Trophoblast cell (in vitro differentiated cells and primary cell): ENCODE results near the gene SIGLEC15.
"Not testable (repeated sequence)": the region's sequence is repeated elsewhere in the genome, so short reads cannot be mapped to it uniquely, and the experiment has no call there.

Experiments
- DNase-seq, 2 donors: peaks; one replicate each; pipeline ENCODE4 v3.0.0-alpha.2; 2016
- H2AFZ ChIP-seq: 2 replicates; pipeline ENCODE4 v1.6.1; 2013; ENCODE audit warnings: low read length, moderate library complexity, mild to moderate bottlenecking; ENCODE audit not compliant: insufficient read depth, poor library complexity
- H2AK5ac ChIP-seq: 2 replicates; pipeline ENCODE4 v1.6.1; 2013; ENCODE audit warnings: mild to moderate bottlenecking, low read length
- H2BK120ac ChIP-seq: 2 replicates; pipeline ENCODE4 v1.6.1; 2013; ENCODE audit warnings: low read length, mild to moderate bottlenecking, moderate library complexity; ENCODE audit not compliant: insufficient read depth, poor library complexity
- H2BK12ac ChIP-seq: 2 replicates; pipeline ENCODE4 v1.6.1; 2013; ENCODE audit warnings: mild to moderate bottlenecking, low read length, moderate library complexity
- H2BK5ac ChIP-seq: 2 replicates; pipeline ENCODE4 v1.6.1; 2013; ENCODE audit warnings: low read length, low read depth, moderate library complexity, mild to moderate bottlenecking; ENCODE audit not compliant: poor library complexity
- H3K14ac ChIP-seq: 2 replicates; pipeline ENCODE4 v1.6.1; 2013; ENCODE audit warnings: mild to moderate bottlenecking, low read length
- H3K18ac ChIP-seq: 2 replicates; pipeline ENCODE4 v1.6.1; 2013; ENCODE audit warnings: mild to moderate bottlenecking, low read length
- H3K23ac ChIP-seq: 2 replicates; pipeline ENCODE4 v1.6.1; 2013; ENCODE audit warnings: low read length
- H3K27ac ChIP-seq: 2 replicates; pipeline ENCODE4 v1.5.1; 2013; ENCODE audit warnings: low read depth, mild to moderate bottlenecking, inconsistent platforms, low read length, moderate library complexity
- H3K27me3 ChIP-seq: 2 replicates; pipeline ENCODE4 v1.6.1; 2013; ENCODE audit warnings: inconsistent platforms, mild to moderate bottlenecking, low read length, moderate library complexity; ENCODE audit not compliant: insufficient read depth
- H3K36me3 ChIP-seq, 2 experiments: 1 replicate in 1 of 2; 2 replicates in 1 of 2; pipeline ENCODE4 v1.6.1; 2013; ENCODE audit warnings: low read length in 2 of 2, mild to moderate bottlenecking in 2 of 2, moderate library complexity in 1 of 2; ENCODE audit not compliant: insufficient read depth in 2 of 2, control insufficient read depth in 1 of 2
- H3K4ac ChIP-seq: 2 replicates; pipeline ENCODE4 v1.6.1; 2013; ENCODE audit warnings: low read depth, mild to moderate bottlenecking, low read length, moderate library complexity
- H3K4me1 ChIP-seq, 2 experiments: 1 replicate in 1 of 2; 2 replicates in 1 of 2; pipeline ENCODE4 v1.6.1; 2013; ENCODE audit warnings: low read length in 2 of 2, mild to moderate bottlenecking in 2 of 2, moderate library complexity in 1 of 2; ENCODE audit not compliant: insufficient read depth in 2 of 2, control insufficient read depth in 1 of 2
- H3K4me2 ChIP-seq: 2 replicates; pipeline ENCODE4 v1.6.1; 2013; ENCODE audit warnings: inconsistent platforms, mild to moderate bottlenecking, low read length, moderate library complexity
- H3K4me3 ChIP-seq: 2 replicates; pipeline ENCODE4 v1.5.1; 2013; ENCODE audit warnings: mild to moderate bottlenecking, low read depth, low read length, inconsistent platforms
- H3K79me1 ChIP-seq: one replicate; pipeline ENCODE4 v1.6.1; 2013; ENCODE audit warnings: low read length
- H3K79me2 ChIP-seq: 2 replicates; pipeline ENCODE4 v1.6.1; 2013; ENCODE audit warnings: low read length, mild to moderate bottlenecking; ENCODE audit not compliant: control insufficient read depth, insufficient read depth, poor library complexity
- H3K9ac ChIP-seq: 2 replicates; pipeline ENCODE4 v1.6.1; 2013; ENCODE audit warnings: mild to moderate bottlenecking, low read length
- H3K9me3 ChIP-seq: 2 replicates; pipeline ENCODE4 v1.6.1; 2013; ENCODE audit warnings: low read depth, mild to moderate bottlenecking, control low read depth, inconsistent platforms, low read length; ENCODE audit not compliant: insufficient read depth
- H4K12ac ChIP-seq: 2 replicates; pipeline ENCODE4 v1.6.1; 2013; ENCODE audit warnings: low read depth, mild to moderate bottlenecking, low read length, moderate library complexity
- H4K8ac ChIP-seq: 2 replicates; pipeline ENCODE4 v1.6.1; 2013; ENCODE audit warnings: low read depth, mild to moderate bottlenecking, low read length, moderate library complexity
- H4K91ac ChIP-seq: one replicate; pipeline ENCODE4 v1.6.1; 2013; ENCODE audit warnings: low read depth, mild to moderate bottlenecking, low read length, moderate library complexity
- WGBS: extraction: QIAGEN DNeasy Blood & Tissue Kit; methylation state at CpG from one replicate; pipeline ENCODE4 v1.1.7; 2013; ENCODE audit warnings: missing lambda C conversion rate; ENCODE audit not compliant: insufficient read length, insufficient coverage; ENCODE audit errors: extremely low coverage; 5-methylcytosine and 5-hydroxymethylcytosine counted together

SIGLEC15 gene

DNA sequence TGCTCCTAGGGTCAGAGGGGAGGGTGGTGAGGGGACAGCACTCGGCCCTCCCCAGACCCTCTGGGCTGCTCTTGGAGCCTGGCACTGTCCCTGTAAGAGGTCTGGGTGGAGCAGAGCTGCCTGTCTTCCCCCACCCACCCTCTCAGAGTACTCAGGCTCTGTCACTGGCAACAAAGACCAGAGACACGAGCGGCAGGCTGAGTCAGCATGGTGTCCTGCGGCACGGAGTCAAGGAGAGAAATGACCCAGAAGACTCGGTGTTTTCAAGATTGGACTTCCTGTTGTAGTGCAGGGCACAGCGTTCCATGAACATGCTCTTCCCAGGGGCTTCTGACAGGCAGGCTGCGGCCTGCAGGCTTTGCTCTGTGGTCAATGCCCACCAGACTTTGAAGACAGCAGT is 19.9 kb downstream of the SIGLEC15 start:
- Histone ChIP-seq H3K36me3 (peaks cover 7 to 10% of the 10 kb centered on the region in 2 experiments), H4K12ac (no peak overlapping the region), H3K79me1 (no peaks in the 10 kb centered on the region), H3K27me3 (no peaks in the 10 kb centered on the region), H4K91ac (no peak overlapping the region), H3K14ac (no peak overlapping the region), H2AFZ (no peak overlapping the region), H3K79me2 (no peaks in the 10 kb centered on the region), H2BK12ac (no peak overlapping the region), H3K4me3 (no peak overlapping the region), H2AK5ac (no peak overlapping the region), H3K18ac (no peak overlapping the region), H2BK5ac (no peak overlapping the region), H3K4me2 (no peak overlapping the region), H3K9me3 (no peaks in the 10 kb centered on the region), H3K4ac (no peak overlapping the region), H2BK120ac (no peak overlapping the region), H3K4me1 (peaks cover 8 to 15% of the 10 kb centered on the region in 2 experiments), H3K27ac (no peak overlapping the region), H3K23ac (no peak overlapping the region), H4K8ac (no peak overlapping the region), H3K9ac (no peak overlapping the region)
- WGBS: no CpG with 5 or more reads among the region's 8 CpGs
- DNase-seq: no peak

DNA sequence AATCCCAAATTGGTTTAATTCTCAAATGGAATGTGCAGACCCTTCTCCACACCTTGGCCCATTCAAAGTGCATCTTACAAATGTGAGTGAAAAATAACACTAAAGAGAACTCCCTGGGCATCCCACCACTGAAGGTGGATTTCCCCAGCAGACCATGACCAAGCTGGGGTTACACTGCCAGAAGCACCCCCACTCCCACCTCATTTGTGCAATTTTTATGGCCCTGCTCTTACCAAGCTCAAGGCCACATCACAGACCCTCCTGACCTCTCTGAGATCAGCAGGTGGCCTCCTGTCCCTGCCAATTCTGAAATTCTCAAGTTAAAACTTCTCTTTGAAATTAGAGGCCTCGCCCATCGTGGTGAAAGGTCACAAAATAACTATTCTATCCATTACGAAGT is 21.6 kb downstream of the SIGLEC15 start:
- H4K12ac ChIP-seq: no peak overlapping the region
- WGBS: no CpG with 5 or more reads among the region's 3 CpGs
- H3K27me3 ChIP-seq: no peaks in the 10 kb centered on the region
- H3K4me3 ChIP-seq: no peak overlapping the region
- H3K9ac ChIP-seq: no peak overlapping the region
- H3K27ac ChIP-seq: no peak overlapping the region
- H3K18ac ChIP-seq: no peak overlapping the region
- no peaks in the 10 kb centered on the region for H3K9me3 ChIP-seq
- H2BK120ac ChIP-seq: no peak overlapping the region
- H3K4me2 ChIP-seq: no peak overlapping the region
- no peak overlapping the region for H2BK5ac ChIP-seq
- H2AFZ ChIP-seq: no peak overlapping the region
- no peak overlapping the region for H3K23ac ChIP-seq
- no peak overlapping the region for H2AK5ac ChIP-seq
- peaks cover 8 to 13% of the 10 kb centered on the region in 2 experiments for H3K4me1 ChIP-seq
- no peak overlapping the region for H4K91ac ChIP-seq
- H3K36me3 ChIP-seq: peaks cover 10 to 11% of the 10 kb centered on the region in 2 experiments
- H3K79me1 ChIP-seq: no peaks in the 10 kb centered on the region
- no peak overlapping the region for H2BK12ac ChIP-seq
- no peak overlapping the region for H3K14ac ChIP-seq
- H3K4ac ChIP-seq: no peak overlapping the region
- H4K8ac ChIP-seq: no peak overlapping the region
- DNase-seq: no peak
- H3K79me2 ChIP-seq: no peaks in the 10 kb centered on the region

DNA sequence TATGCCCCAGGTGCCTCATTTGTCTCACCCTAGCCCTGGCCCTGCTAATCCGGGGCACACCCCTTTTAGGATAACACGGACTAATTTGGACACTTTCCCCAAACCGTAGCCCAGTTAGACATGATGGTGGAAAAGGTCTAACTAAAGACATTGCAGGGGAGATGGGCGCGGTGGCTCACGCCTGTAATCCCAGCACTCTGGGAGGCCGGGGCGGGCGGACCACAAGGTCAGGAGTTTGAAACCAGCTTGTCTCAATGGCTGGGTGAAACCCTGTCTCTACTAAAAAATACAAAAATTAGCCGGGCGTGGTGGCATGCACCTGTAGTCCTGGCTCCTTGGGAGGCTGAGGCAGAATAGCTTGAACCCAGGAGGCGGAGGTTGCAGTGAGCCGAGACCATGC is 23.2 kb downstream of the SIGLEC15 start:
- WGBS: no CpG with 5 or more reads among the region's 13 CpGs
- not testable (repeated sequence) for H2BK5ac ChIP-seq, H3K4ac ChIP-seq, H3K4me3 ChIP-seq, H4K91ac ChIP-seq, H3K79me1 ChIP-seq, H3K23ac ChIP-seq, H3K9me3 ChIP-seq, H3K79me2 ChIP-seq, H2BK120ac ChIP-seq, H3K18ac ChIP-seq, H3K27ac ChIP-seq, DNase-seq, H3K14ac ChIP-seq, H3K27me3 ChIP-seq, H3K4me2 ChIP-seq, H2BK12ac ChIP-seq, H2AFZ ChIP-seq, H2AK5ac ChIP-seq, H4K12ac ChIP-seq, H4K8ac ChIP-seq, H3K9ac ChIP-seq
- Histone ChIP-seq H3K4me1 (peaks cover 8 to 11% of the 10 kb centered on the region in 2 experiments), H3K36me3 (peaks cover 14 to 19% of the 10 kb centered on the region in 2 experiments)

DNA sequence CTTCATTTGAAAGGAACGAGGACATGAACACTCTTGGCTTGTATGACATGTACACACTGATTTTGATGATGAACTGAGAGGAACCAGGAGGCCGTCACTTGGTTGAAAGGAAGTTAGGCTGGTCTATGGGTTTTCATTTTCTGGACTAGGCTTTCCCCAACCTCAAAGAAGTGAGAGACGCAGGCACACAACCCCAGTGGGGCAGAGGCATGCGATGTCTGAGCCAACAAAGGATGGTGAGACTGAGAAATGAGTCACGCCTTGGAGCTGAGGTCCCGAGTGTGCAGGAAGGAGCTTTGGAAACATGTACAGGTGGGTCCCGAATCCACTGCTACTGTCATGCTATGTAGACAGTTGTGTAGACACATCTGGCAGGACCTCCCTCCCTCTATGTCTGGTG is 24.1 kb downstream of the SIGLEC15 start:
- Histone ChIP-seq H3K4ac (no peak overlapping the region), H3K9ac (no peak overlapping the region), H2AFZ (no peak overlapping the region), H4K8ac (no peak overlapping the region), H3K79me2 (no peaks in the 10 kb centered on the region), H3K4me2 (no peak overlapping the region), H3K79me1 (no peaks in the 10 kb centered on the region), H3K27me3 (no peaks in the 10 kb centered on the region), H2BK5ac (no peak overlapping the region), H4K12ac (no peak overlapping the region), H2BK12ac (no peak overlapping the region), H3K4me1 (peaks cover 8 to 13% of the 10 kb centered on the region in 2 experiments), H2BK120ac (no peak overlapping the region), H3K23ac (no peak overlapping the region), H3K14ac (no peak overlapping the region), H2AK5ac (no peak overlapping the region), H3K4me3 (no peak overlapping the region), H3K9me3 (no peaks in the 10 kb centered on the region), H3K36me3 (peaks cover 16 to 20% of the 10 kb centered on the region in 2 experiments), H3K18ac (no peak overlapping the region), H3K27ac (no peak overlapping the region), H4K91ac (no peak overlapping the region)
- no peak for DNase-seq
- no CpG with 5 or more reads among the region's 7 CpGs for WGBS
